Mucosa of stomach (tissue), 1 donor: Measurements from ENCODE around the gene CHM.

Source experiments
- H3K27me3 ChIP-seq: one replicate; pipeline ENCODE4 v1.7.0; 2013; ENCODE audit warnings: mild to moderate bottlenecking, low read length; ENCODE audit not compliant: control insufficient read depth, insufficient read depth
- H3K36me3 ChIP-seq: one replicate; pipeline ENCODE4 v1.7.0; 2013; ENCODE audit warnings: low read length; ENCODE audit not compliant: control insufficient read depth, insufficient read depth
- H3K4me1 ChIP-seq: one replicate; pipeline ENCODE4 v1.7.0; 2013; ENCODE audit warnings: mild to moderate bottlenecking, low read length; ENCODE audit not compliant: control insufficient read depth, insufficient read depth
- H3K4me3 ChIP-seq: one replicate; pipeline ENCODE4 v1.7.0; 2013; ENCODE audit warnings: low read length
- H3K9ac ChIP-seq: one replicate; pipeline ENCODE4 v1.7.0; 2013; ENCODE audit warnings: mild to moderate bottlenecking, low read length, moderate library complexity
- H3K9me3 ChIP-seq: one replicate; pipeline ENCODE4 v1.7.0; 2013; ENCODE audit warnings: mild to moderate bottlenecking, low read length, moderate library complexity; ENCODE audit not compliant: control insufficient read depth
- donor health status: Pancreatic carcinoma.

The CHM gene

DNA sequence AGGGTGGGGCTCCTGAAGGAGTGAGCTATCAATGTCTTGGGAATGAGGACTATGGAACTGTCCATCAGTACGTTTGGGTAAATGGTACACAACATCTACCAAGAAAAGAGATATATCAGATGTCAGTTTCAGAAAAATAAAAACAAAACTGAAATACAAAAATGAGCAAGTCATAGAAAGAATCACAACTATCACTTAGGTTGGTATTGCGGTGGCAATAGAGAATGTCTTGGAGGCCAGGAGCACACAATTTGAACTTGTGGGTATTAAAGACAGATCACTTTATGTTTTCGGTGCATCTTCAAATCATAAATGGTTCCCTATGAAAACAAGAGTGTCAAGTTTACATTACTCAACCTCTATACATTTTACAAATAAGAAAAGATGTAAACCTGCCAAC is 176.8 kb downstream of the CHM start:
- Histone ChIP-seq H3K4me1 (no peaks in the 10 kb centered on the region), H3K27me3 (no peaks in the 10 kb centered on the region), H3K9me3 (no peaks in the 10 kb centered on the region), H3K9ac (no peak overlapping the region), H3K36me3 (no peaks in the 10 kb centered on the region), H3K4me3 (no peak overlapping the region)

DNA sequence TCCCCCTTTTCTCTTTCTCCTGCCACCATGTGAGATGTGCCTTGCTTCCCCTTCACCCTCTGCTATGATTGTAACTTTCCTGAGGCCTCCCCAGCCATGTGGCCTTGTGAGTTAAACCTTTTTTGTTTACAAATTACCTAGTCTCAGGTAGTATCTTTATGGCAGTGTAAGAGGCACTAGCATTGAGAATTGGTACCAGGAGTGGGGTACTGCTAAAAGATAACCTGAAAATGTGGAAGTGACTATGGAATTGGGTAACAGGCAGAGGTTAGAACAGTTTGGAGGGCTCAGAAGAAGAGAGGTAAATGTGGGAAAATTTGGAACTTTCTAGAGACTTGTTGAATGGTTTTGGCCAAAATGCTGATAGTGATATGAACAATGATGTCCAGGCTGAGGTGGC is 182.0 kb downstream of the CHM start:
- no peaks in the 10 kb centered on the region for H3K9me3 ChIP-seq
- no peak overlapping the region for H3K4me3 ChIP-seq
- H3K27me3 ChIP-seq = no peaks in the 10 kb centered on the region
- H3K36me3 ChIP-seq = no peaks in the 10 kb centered on the region
- no peaks in the 10 kb centered on the region for H3K4me1 ChIP-seq
- H3K9ac ChIP-seq = no peak overlapping the region

DNA sequence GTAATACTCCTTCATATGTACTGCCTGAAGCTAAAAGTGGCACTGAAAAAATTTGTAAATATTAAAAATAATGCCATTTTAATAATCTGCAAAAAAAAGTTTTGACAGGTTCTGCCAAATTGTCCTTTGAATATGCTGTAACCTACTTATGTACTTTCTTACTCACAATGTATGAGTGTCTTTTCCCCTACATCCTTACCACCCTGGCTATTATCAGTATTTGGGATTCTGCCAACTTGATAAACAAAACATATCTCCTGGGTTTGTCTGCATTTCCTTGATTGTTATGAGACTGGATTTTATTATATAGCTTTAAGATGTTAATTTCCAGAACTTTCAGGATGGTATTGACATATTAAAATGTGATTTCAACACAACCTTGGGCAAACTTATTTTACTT is 187.9 kb downstream of the CHM start:
- Histone ChIP-seq H3K4me1 (peaks cover 4% of the 10 kb centered on the region), H3K27me3 (no peaks in the 10 kb centered on the region), H3K9ac (no peak overlapping the region), H3K36me3 (no peaks in the 10 kb centered on the region), H3K9me3 (no peaks in the 10 kb centered on the region), H3K4me3 (no peak overlapping the region)

DNA sequence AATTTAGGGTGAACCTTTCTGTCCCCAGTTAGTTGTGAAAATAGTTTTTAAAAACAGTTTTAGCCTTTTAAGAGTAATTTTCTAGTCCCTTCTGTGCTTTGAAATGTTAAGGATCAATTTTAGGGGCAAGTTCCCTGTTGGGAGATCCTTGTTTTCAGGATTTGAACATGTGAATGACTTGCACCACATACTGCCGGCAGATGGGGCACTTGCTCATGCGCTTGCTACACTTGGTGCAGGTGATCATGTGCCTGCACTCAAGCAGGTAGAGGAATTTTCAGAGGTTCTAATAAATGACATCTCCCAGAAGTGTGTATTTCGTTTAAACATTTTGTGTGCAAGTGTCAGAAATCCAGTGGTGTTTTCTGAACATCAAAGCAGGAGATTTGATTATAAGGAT is 195.9 kb downstream of the CHM start:
- Histone ChIP-seq H3K9me3 (no peaks in the 10 kb centered on the region), H3K9ac (no peak overlapping the region), H3K36me3 (no peaks in the 10 kb centered on the region), H3K4me3 (no peak overlapping the region), H3K4me1 (no peaks in the 10 kb centered on the region), H3K27me3 (no peaks in the 10 kb centered on the region)

DNA sequence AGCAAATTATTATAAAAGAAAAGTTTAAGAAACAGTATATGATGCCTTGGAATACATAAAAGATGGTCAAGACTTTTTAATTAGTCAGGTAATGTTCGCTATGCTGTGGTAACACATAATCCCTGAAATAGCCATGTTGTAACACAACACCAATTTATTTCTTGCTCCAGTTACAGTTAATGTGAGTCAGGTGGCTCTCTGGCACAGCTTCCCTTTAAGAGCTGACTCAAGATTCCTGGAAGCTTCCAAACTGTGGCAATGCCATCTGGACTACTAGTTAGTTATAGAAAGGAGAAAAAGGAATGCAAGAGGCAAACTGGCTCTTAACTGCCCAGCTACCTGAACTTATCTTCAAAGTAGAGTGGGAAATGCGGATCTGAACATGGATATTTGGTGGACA is 210.5 kb downstream of the CHM start:
- H3K36me3 ChIP-seq = no peaks in the 10 kb centered on the region
- H3K9ac ChIP-seq = no peak overlapping the region
- H3K9me3 ChIP-seq = no peaks in the 10 kb centered on the region
- H3K4me1 ChIP-seq = no peaks in the 10 kb centered on the region
- H3K4me3 ChIP-seq = no peak overlapping the region
- no peaks in the 10 kb centered on the region for H3K27me3 ChIP-seq

DNA sequence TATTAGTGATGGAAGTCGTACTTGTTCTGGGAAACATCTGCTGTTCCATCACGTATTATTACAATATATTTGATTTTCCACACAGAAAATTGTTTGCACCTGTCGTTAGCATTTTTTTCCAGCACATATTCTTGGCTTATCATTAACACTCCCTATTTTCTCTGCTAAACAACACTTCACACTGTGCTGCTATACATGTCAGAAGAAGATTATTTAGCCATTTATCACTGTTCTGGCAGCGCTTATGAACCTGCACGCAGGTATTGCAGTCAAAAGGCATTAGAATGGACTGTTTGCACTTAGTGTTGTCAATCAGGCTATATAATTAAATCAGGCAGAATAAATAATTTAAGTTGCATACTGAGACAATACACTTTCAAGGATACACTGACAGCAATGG is 218.6 kb downstream of the CHM start:
- no peak overlapping the region for H3K4me3 ChIP-seq
- H3K9me3 ChIP-seq = no peaks in the 10 kb centered on the region
- no peak overlapping the region for H3K9ac ChIP-seq
- H3K36me3 ChIP-seq = no peaks in the 10 kb centered on the region
- no peaks in the 10 kb centered on the region for H3K4me1 ChIP-seq
- no peaks in the 10 kb centered on the region for H3K27me3 ChIP-seq

DNA sequence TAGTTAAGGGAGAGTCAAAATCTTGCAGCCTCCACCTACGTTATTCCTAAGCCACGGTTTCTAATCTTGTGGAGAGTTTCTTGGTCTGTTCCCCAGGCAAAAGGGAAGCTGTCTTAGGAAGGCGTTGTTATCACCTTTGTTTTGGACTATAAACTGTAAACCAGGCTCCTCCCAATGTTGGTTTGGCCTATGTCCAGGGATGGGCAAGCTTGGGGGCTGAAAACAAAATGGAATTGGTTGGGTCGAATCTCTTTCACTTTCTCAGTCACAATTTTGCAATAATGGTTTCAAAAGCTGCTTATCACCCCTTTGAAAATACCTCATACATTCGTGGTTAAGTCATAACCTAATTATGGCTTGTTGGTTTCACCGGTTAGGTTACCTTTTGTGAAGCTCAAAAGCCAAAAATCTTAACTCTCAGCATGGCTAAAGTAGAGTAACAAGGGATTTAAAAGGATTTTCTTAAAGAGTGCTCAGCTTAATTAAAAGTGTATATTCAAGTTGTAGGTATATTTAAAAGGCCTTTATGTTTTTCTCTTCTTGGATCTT is 232.1 kb downstream of the CHM start:
- Histone ChIP-seq H3K27me3 (no peaks in the 10 kb centered on the region), H3K36me3 (no peaks in the 10 kb centered on the region), H3K9ac (no peak overlapping the region), H3K4me3 (no peak overlapping the region), H3K9me3 (no peaks in the 10 kb centered on the region), H3K4me1 (no peaks in the 10 kb centered on the region)
